Smooth muscle cell (in vitro differentiated cells): ENCODE measurements around the gene C1D. TPM values are rescaled to one million over a fixed set of nuclear protein-coding genes. Genes with fewer than 3 reads are reported as not detected.
A peak's percentile ranks its signal among the peaks of the same experiment; 100 is the strongest.

Experiments used
- DNase-seq: peaks from one replicate; lab custom pipeline; 2025; ENCODE audit not compliant: unreplicated experiment; lab: John Stamatoyannopoulos, UW
- H2AFZ ChIP-seq: fragments of 200-600 bp; sonication (generic); 2 replicates; pipeline ENCODE4 v1.6.0; 2016; ENCODE audit warnings: antibody characterized with exemption, low read depth, mild to moderate bottlenecking
- H3F3A ChIP-seq: fragments of 200-600 bp; sonication (generic); 2 replicates; pipeline ENCODE4 v1.6.0; 2017; ENCODE audit warnings: antibody characterized with exemption, low read depth
- H3K27ac ChIP-seq: fragments of 200-600 bp; sonication (generic); 2 replicates; pipeline ENCODE4 v1.5.1; 2016; ENCODE audit warnings: low read depth, mild to moderate bottlenecking
- H3K27me3 ChIP-seq: fragments of 200-600 bp; sonication (generic); 2 replicates; pipeline ENCODE4 v1.6.1; 2016; ENCODE audit warnings: low read depth, mild to moderate bottlenecking
- H3K36me3 ChIP-seq: fragments of 200-600 bp; sonication (generic); 2 replicates; pipeline ENCODE4 v1.5.1; 2016; ENCODE audit warnings: low read depth
- H3K4me1 ChIP-seq: fragments of 200-600 bp; sonication (generic); 2 replicates; pipeline ENCODE4 v1.5.1; 2016; ENCODE audit warnings: low read depth
- H3K4me2 ChIP-seq: fragments of 200-600 bp; sonication (generic); 2 replicates; pipeline ENCODE4 v1.6.0; 2016; ENCODE audit warnings: mild to moderate bottlenecking
- H3K4me3 ChIP-seq: fragments of 200-600 bp; sonication (generic); 2 replicates; pipeline ENCODE4 v1.5.1; 2016; ENCODE audit warnings: mild to moderate bottlenecking
- H3K79me2 ChIP-seq: fragments of 200-600 bp; sonication (generic); 2 replicates; pipeline ENCODE4 v1.6.0; 2016; ENCODE audit warnings: low read depth, mild to moderate bottlenecking
- H3K9ac ChIP-seq: fragments of 200-600 bp; sonication (generic); 2 replicates; pipeline ENCODE4 v1.6.0; 2016; ENCODE audit warnings: low read depth
- H3K9me3 ChIP-seq: fragments of 200-600 bp; sonication (generic); replicated peaks from 2 replicates; pipeline ENCODE4 v1.5.1; 2016; ENCODE audit warnings: low read depth
- H4K20me1 ChIP-seq: fragments of 200-600 bp; sonication (generic); 2 replicates; pipeline ENCODE4 v1.6.0; 2016; ENCODE audit warnings: low read depth
- WGBS: methylation state at CpG from one replicate; pipeline ENCODE4 v1.1.7; 2016; ENCODE audit warnings: low lambda C conversion rate; 5-methylcytosine and 5-hydroxymethylcytosine counted together
- polyA plus RNA-seq: library from polyadenylated mRNA; unstranded; fragments of >200 nt; fragmentation: Nextera tagmentation; extraction: Ambion mirVana; gene quantifications from 2 replicates; pipeline ENCODE4 v1.2.1, GENCODE V29; 2016
- total RNA-seq: library from RNA; depleted of rRNA; stranded (reverse); fragments of >200 nt; gene quantifications from 2 replicates; pipeline ENCODE4 v1.2.3, GENCODE V29; 2014
- TF ChIP-seq, protein P1 (sequence below): fragments of 200-600 bp; sonication (generic); IDR thresholded peaks from 2 replicates; pipeline ENCODE4 v1.5.1; 2017; ENCODE audit warnings: borderline replicate concordance, mild to moderate bottlenecking, antibody characterized with exemption; ENCODE audit not compliant: insufficient read depth, poor library complexity, severe bottlenecking

The C1D gene
- total and polyA plus RNA-seq, 2 experiments from 2014 or later: 25.8 to 53.8 TPM

- H2AFZ ChIP-seq: peak overlapping the region; percentile 47
- TF ChIP-seq, protein P1, sequence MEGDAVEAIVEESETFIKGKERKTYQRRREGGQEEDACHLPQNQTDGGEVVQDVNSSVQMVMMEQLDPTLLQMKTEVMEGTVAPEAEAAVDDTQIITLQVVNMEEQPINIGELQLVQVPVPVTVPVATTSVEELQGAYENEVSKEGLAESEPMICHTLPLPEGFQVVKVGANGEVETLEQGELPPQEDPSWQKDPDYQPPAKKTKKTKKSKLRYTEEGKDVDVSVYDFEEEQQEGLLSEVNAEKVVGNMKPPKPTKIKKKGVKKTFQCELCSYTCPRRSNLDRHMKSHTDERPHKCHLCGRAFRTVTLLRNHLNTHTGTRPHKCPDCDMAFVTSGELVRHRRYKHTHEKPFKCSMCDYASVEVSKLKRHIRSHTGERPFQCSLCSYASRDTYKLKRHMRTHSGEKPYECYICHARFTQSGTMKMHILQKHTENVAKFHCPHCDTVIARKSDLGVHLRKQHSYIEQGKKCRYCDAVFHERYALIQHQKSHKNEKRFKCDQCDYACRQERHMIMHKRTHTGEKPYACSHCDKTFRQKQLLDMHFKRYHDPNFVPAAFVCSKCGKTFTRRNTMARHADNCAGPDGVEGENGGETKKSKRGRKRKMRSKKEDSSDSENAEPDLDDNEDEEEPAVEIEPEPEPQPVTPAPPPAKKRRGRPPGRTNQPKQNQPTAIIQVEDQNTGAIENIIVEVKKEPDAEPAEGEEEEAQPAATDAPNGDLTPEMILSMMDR: peak; percentile 72
- H3K4me1 ChIP-seq: peaks cover 6% of the 10 kb centered on the region
- H3K9ac ChIP-seq: no peak overlapping the region
- no peaks in the 10 kb centered on the region for H3K9me3 ChIP-seq
- H3K27me3 ChIP-seq: no peaks in the 10 kb centered on the region
- no peaks in the 10 kb centered on the region for H3K79me2 ChIP-seq
- no peaks in the 10 kb centered on the region for H4K20me1 ChIP-seq
- no peak overlapping the region for H3K27ac ChIP-seq
- H3K36me3 ChIP-seq: no peaks in the 10 kb centered on the region
- WGBS: 34% methylated on average over 2 of the region's 2 CpGs
- H3F3A ChIP-seq: no peaks in the 10 kb centered on the region
- H3K4me3 ChIP-seq: peak overlapping the region; percentile 4
- peak overlapping the region; percentile 78 for H3K4me2 ChIP-seq
- DNase-seq: no peak
Observed at GRCh38 chr2:68031542-68032160, 31.2 kb downstream of the C1D start.

- Histone ChIP-seq H3K27ac (no peak overlapping the region), H3K4me1 (peaks cover 6% of the 10 kb centered on the region), H3K27me3 (no peaks in the 10 kb centered on the region), H3K36me3 (no peaks in the 10 kb centered on the region), H3K4me3 (peak overlapping the region; percentile 4), H3F3A (no peaks in the 10 kb centered on the region), H3K4me2 (peak overlapping the region; percentile 78), H3K9me3 (no peaks in the 10 kb centered on the region), H2AFZ (peak overlapping the region; percentile 47), H3K9ac (no peak overlapping the region), H4K20me1 (no peaks in the 10 kb centered on the region), H3K79me2 (no peaks in the 10 kb centered on the region)
- DNase-seq: no peak
- TF ChIP-seq, protein P1: no peak
Observed at GRCh38 chr2:68031043-68031442, 31.8 kb downstream of the C1D start.

- no peak overlapping the region for H3K27ac ChIP-seq
- H3K4me1 ChIP-seq: peaks cover 6% of the 10 kb centered on the region
- TF ChIP-seq, protein P1: no peak
- H2AFZ ChIP-seq: no peak overlapping the region
- no peaks in the 10 kb centered on the region for H3K79me2 ChIP-seq
- DNase-seq: no peak
- no peaks in the 10 kb centered on the region for H4K20me1 ChIP-seq
- no peaks in the 10 kb centered on the region for H3K36me3 ChIP-seq
- H3K27me3 ChIP-seq: no peaks in the 10 kb centered on the region
- H3K4me3 ChIP-seq: no peak overlapping the region
- no peaks in the 10 kb centered on the region for H3K9me3 ChIP-seq
- no peak overlapping the region for H3K4me2 ChIP-seq
- 95% methylated on average over 5 of the region's 5 CpGs for WGBS
- H3F3A ChIP-seq: no peaks in the 10 kb centered on the region
- H3K9ac ChIP-seq: no peak overlapping the region
Observed at GRCh38 chr2:68030529-68030928, 32.3 kb downstream of the C1D start.

- H3K27me3 ChIP-seq: no peaks in the 10 kb centered on the region
- H3K9ac ChIP-seq: no peak overlapping the region
- peak overlapping the region; percentile 2 for H2AFZ ChIP-seq
- no peaks in the 10 kb centered on the region for H4K20me1 ChIP-seq
- no peak overlapping the region for H3K4me3 ChIP-seq
- no peaks in the 10 kb centered on the region for H3F3A ChIP-seq
- TF ChIP-seq, protein P1: no peak
- no peaks in the 10 kb centered on the region for H3K79me2 ChIP-seq
- H3K27ac ChIP-seq: no peak overlapping the region
- H3K9me3 ChIP-seq: no peaks in the 10 kb centered on the region
- H3K36me3 ChIP-seq: no peaks in the 10 kb centered on the region
- H3K4me2 ChIP-seq: peak overlapping the region; percentile 49
- H3K4me1 ChIP-seq: peaks cover 6% of the 10 kb centered on the region
- DNase-seq: no peak
Observed at GRCh38 chr2:68027959-68028358, 34.8 kb downstream of the C1D start.
